Measurements from ENCODE around the gene RAI14. TPM values are rescaled to one million over a fixed set of nuclear protein-coding genes. Genes with fewer than 3 reads are reported as not detected.

Gene RAI14
- total RNA-seq, 1 experiment from 2014 or later: 23.6 TPM

DNA sequence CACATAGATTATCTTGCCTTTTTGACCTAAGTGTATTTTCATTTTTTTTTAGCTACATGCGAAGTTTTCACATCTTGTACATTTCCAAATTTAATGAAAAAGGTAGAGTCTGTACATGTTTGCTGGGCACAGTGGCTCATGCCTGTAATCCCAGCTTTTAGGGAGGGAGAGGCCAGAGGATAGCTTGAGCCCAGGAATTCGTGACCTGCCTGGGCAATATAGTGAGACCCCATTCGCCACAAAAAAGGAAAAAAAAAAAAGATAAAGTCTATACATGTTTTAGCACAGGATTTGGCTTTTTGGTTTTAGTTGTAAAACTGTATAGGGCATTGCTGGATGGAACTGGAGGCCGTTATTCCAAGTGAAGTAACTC, 28.8 kb downstream of the RAI14 start:
- CTCF ChIA-PET: no interaction called here
- intact Hi-C loops (cut with micrococcal nuclease; ENCODE audit: unreplicated experiment): no loop called here
- no peak for TF ChIP-seq EZH2 (IDR thresholded peaks at IDR 0.05; ENCODE audit: borderline replicate concordance, low read depth, low read length, poor library complexity, severe bottlenecking)
- TF ChIP-seq, protein P1, sequence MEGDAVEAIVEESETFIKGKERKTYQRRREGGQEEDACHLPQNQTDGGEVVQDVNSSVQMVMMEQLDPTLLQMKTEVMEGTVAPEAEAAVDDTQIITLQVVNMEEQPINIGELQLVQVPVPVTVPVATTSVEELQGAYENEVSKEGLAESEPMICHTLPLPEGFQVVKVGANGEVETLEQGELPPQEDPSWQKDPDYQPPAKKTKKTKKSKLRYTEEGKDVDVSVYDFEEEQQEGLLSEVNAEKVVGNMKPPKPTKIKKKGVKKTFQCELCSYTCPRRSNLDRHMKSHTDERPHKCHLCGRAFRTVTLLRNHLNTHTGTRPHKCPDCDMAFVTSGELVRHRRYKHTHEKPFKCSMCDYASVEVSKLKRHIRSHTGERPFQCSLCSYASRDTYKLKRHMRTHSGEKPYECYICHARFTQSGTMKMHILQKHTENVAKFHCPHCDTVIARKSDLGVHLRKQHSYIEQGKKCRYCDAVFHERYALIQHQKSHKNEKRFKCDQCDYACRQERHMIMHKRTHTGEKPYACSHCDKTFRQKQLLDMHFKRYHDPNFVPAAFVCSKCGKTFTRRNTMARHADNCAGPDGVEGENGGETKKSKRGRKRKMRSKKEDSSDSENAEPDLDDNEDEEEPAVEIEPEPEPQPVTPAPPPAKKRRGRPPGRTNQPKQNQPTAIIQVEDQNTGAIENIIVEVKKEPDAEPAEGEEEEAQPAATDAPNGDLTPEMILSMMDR (conservative IDR thresholded peaks at IDR 0.05; ENCODE audit: low read depth, low read length): no peak
- BruUV-seq (replicated peaks): no TSS peak
- POLR2A ChIA-PET (ENCODE audit: low non-redundant PET): no interaction called here
- Histone ChIP-seq H3K36me3 (ENCODE audit: insufficient read depth, low read length, poor library complexity, severe bottlenecking) (no peaks in the 10 kb centered on the region), H3K4me1 (ENCODE audit: insufficient read depth, low read length, poor library complexity, severe bottlenecking) (peaks cover 22% of the 10 kb centered on the region), H3K4me3 (ENCODE audit: low read depth, low read length, poor library complexity, severe bottlenecking) (no peak overlapping the region), H3K27me3 (replicated peaks; ENCODE audit: insufficient read depth, low read depth, low read length, poor library complexity) (no peaks in the 10 kb centered on the region), H3K9me3 (ENCODE audit: low read depth, low read length, poor library complexity, severe bottlenecking) (no peaks in the 10 kb centered on the region), H3K27ac (ENCODE audit: low read depth, low read length, poor library complexity, severe bottlenecking) (no peak overlapping the region)
- DNase-seq (ENCODE audit: low spot score): no peak

DNA sequence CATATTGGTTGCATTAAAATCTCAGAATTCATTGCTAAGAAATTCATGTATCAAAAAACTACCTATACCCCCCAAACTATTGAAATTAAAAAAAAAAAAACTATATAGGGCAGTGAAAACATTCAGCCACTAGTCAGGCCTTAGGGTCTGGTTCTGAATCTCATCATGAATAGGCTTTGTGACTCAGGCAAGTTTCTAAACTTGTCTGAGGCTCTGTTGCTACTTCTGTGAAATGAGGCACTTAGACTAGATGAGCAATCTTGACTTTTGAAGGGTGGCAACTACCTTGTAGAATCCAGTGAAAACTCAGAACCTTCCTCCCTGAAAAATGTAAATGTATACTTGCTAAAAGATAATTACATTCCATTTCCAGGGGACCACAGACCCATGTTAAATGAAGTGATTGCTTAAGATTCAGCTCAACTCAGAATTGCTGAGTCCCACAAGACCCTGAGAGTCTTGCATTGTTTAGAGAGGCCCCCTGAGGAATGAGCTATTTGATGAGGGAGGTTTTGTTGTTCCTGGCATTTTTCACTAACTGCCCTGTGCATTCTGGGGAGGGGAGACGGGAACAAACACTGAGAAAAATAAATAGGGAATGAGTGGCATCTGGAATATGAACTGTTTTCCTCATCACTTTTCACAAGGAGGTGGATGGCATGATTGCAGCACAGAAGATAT, 29.5 kb downstream of the RAI14 start:
- H3K27me3 ChIP-seq (replicated peaks; ENCODE audit: insufficient read depth, low read depth, low read length, poor library complexity): no peaks in the 10 kb centered on the region
- TF ChIP-seq EZH2 (IDR thresholded peaks at IDR 0.05; ENCODE audit: borderline replicate concordance, low read depth, low read length, poor library complexity, severe bottlenecking): no peak
- TF ChIP-seq, protein P1 (conservative IDR thresholded peaks at IDR 0.05; ENCODE audit: low read depth, low read length): no peak
- H3K4me3 ChIP-seq (ENCODE audit: low read depth, low read length, poor library complexity, severe bottlenecking): no peak overlapping the region
- no peaks in the 10 kb centered on the region for H3K36me3 ChIP-seq (ENCODE audit: insufficient read depth, low read length, poor library complexity, severe bottlenecking)
- ChIA-PET CTCF (no interaction called here), POLR2A (ENCODE audit: low non-redundant PET) (no interaction called here)
- no TSS peak for BruUV-seq (replicated peaks)
- peaks cover 22% of the 10 kb centered on the region for H3K4me1 ChIP-seq (ENCODE audit: insufficient read depth, low read length, poor library complexity, severe bottlenecking)
- intact Hi-C loops (cut with micrococcal nuclease; ENCODE audit: unreplicated experiment): no loop called here
- H3K9me3 ChIP-seq (ENCODE audit: low read depth, low read length, poor library complexity, severe bottlenecking): no peaks in the 10 kb centered on the region
- peak; percentile 46 for DNase-seq (ENCODE audit: low spot score)
- H3K27ac ChIP-seq (ENCODE audit: low read depth, low read length, poor library complexity, severe bottlenecking): no peak overlapping the region

DNA sequence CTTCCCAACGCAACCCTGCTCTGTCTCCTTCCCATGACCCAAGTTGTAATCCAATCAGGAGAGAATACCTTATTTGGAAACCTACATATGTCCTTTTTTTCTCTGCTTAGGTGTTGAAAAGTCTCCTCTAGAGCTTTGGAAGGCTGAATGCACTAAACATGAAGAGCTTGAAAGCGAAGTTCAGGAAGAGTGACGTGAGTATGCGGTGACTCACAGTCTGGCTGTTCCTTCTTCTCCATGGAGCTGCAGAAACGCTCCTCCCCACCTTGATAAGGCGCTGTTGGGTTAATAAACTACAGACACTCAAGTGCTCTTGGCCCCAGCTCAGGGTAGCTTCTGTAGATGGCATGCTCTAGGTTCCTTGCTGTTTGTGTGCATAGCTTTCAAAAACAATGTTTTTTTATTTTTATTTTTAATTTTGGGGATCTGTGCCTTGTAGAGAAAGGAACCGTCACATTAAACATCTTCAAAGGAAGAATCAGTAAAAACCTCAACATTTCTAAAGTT, 30.7 kb downstream of the RAI14 start:
- CTCF ChIA-PET: interaction anchor here (0.6 kb wide), 1 partner anchor 9 kb away, joined by 10 read pairs; no protein-coding TSS in a partner anchor
- intact Hi-C loops (cut with micrococcal nuclease; ENCODE audit: unreplicated experiment): no loop called here

More for the DNA sequence above, 30.7 kb downstream of the RAI14 start:
- DNase-seq (ENCODE audit: low spot score): peak; percentile 69
- TF ChIP-seq, protein P1 (conservative IDR thresholded peaks at IDR 0.05; ENCODE audit: low read depth, low read length): no peak
- no peak for TF ChIP-seq EZH2 (IDR thresholded peaks at IDR 0.05; ENCODE audit: borderline replicate concordance, low read depth, low read length, poor library complexity, severe bottlenecking)
- Histone ChIP-seq H3K27ac (ENCODE audit: low read depth, low read length, poor library complexity, severe bottlenecking) (no peak overlapping the region), H3K27me3 (replicated peaks; ENCODE audit: insufficient read depth, low read depth, low read length, poor library complexity) (no peaks in the 10 kb centered on the region), H3K9me3 (ENCODE audit: low read depth, low read length, poor library complexity, severe bottlenecking) (no peaks in the 10 kb centered on the region), H3K4me1 (ENCODE audit: insufficient read depth, low read length, poor library complexity, severe bottlenecking) (peaks cover 22% of the 10 kb centered on the region), H3K36me3 (ENCODE audit: insufficient read depth, low read length, poor library complexity, severe bottlenecking) (no peaks in the 10 kb centered on the region), H3K4me3 (ENCODE audit: low read depth, low read length, poor library complexity, severe bottlenecking) (no peak overlapping the region)
- POLR2A ChIA-PET (ENCODE audit: low non-redundant PET): no interaction called here
- no TSS peak for BruUV-seq (replicated peaks)

All from A673 (cell line).